ENCODE measurements around the gene RNF181. TPM values are rescaled to one million over a fixed set of nuclear protein-coding genes. Genes with fewer than 3 reads are reported as not detected.

Gene RNF181
- total RNA-seq, 1 experiment from 2014 or later: 77.5 TPM

- ATAC-seq (no peak), DNase-seq (ENCODE audit: low read depth, low spot score) (no peak)
- ChIA-PET CTCF (interaction anchor here (2.1 kb wide), 1 partner anchor 9 kb away, joined by 12 read pairs; no protein-coding TSS in a partner anchor), RAD21 (ENCODE audit: low non-redundant PET in 1 of 2, low total read pairs in 2 of 2, uncharacterized antibody in 2 of 2, unreplicated experiment in 2 of 2) (no interaction called here), POLR2A (no interaction called here)
- no peak for TF ChIP-seq SRF (IDR thresholded peaks at IDR 0.05; ENCODE audit: low read depth)
- no peak overlapping the region for H3K4me2 ChIP-seq (ENCODE audit: low read length)
- no peak overlapping the region for H2AFZ ChIP-seq (ENCODE audit: low read depth, low read length, poor library complexity, severe bottlenecking)
- peaks cover 56% of the 10 kb centered on the region for H3K79me2 ChIP-seq (ENCODE audit: insufficient read depth, low read length)
- no peaks in the 10 kb centered on the region for H3K9me3 ChIP-seq (ENCODE audit: control insufficient read depth in 1 of 2, insufficient read depth in 1 of 2, low read depth in 1 of 2, low read length in 2 of 2)
- H3K9ac ChIP-seq (ENCODE audit: low read length): no peak overlapping the region
- H3K27me3 ChIP-seq (ENCODE audit: insufficient read depth, low read length): no peaks in the 10 kb centered on the region
- H3K4me1 ChIP-seq (ENCODE audit: control insufficient read depth in 1 of 2, insufficient read depth in 2 of 2, low read length in 2 of 2): no peaks in the 10 kb centered on the region
- H3K27ac ChIP-seq (ENCODE audit: low read depth, low read length): no peak overlapping the region
- no peaks in the 10 kb centered on the region for H3K9me2 ChIP-seq (ENCODE audit: insufficient read depth)
- intact Hi-C loops (cut with micrococcal nuclease): no loop called here
- H3K36me3 ChIP-seq (ENCODE audit: control insufficient read depth in 1 of 2, insufficient read depth in 2 of 2, low read length in 2 of 2): peaks cover 61 to 62% of the 10 kb centered on the region in 2 experiments
- no peak overlapping the region for H3K4me3 ChIP-seq (replicated peaks in 1 of 2; ENCODE audit: low read depth in 1 of 2, low read length in 2 of 2)
- BruUV-seq (replicated peaks): TSS peak; percentile 5
- no peaks in the 10 kb centered on the region for H4K20me1 ChIP-seq (ENCODE audit: insufficient read depth)
Measured at GRCh38 chr2:85628658-85629057, 33.1 kb downstream of the RNF181 start.

DNA sequence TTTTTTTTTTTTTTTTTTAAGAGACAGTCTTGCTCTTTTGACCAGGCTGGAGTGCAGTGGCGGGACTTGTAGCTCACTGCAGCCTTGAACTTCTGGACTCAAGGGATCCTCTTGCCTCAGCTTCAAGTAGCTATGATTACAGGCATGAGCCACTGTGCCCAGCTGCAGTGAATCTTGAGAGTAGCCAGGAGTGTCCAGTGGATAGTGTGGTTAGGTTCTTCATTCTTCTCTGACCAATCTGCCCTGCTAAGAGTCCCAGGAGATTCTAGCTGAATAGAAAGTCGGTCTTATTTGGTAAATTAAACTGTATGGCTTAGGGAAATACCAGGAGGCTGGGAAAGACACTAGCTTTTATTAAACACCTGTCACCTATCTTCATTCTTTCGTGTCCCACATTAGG is 35.8 kb downstream of the RNF181 start:
- Histone ChIP-seq H2AFZ (ENCODE audit: low read depth, low read length, poor library complexity, severe bottlenecking) (no peak overlapping the region), H3K27ac (ENCODE audit: low read depth, low read length) (no peak overlapping the region), H3K4me1 (ENCODE audit: control insufficient read depth in 1 of 2, insufficient read depth in 2 of 2, low read length in 2 of 2) (no peaks in the 10 kb centered on the region), H3K9ac (ENCODE audit: low read length) (no peak overlapping the region), H3K27me3 (ENCODE audit: insufficient read depth, low read length) (no peaks in the 10 kb centered on the region), H3K9me2 (ENCODE audit: insufficient read depth) (no peaks in the 10 kb centered on the region), H3K79me2 (ENCODE audit: insufficient read depth, low read length) (peaks cover 51% of the 10 kb centered on the region), H3K9me3 (ENCODE audit: control insufficient read depth in 1 of 2, insufficient read depth in 1 of 2, low read depth in 1 of 2, low read length in 2 of 2) (no peaks in the 10 kb centered on the region), H3K4me3 (replicated peaks in 1 of 2; ENCODE audit: low read depth in 1 of 2, low read length in 2 of 2) (no peak overlapping the region), H3K4me2 (ENCODE audit: low read length) (no peak overlapping the region), H3K36me3 (ENCODE audit: control insufficient read depth in 1 of 2, insufficient read depth in 2 of 2, low read length in 2 of 2) (peaks cover 48 to 58% of the 10 kb centered on the region in 2 experiments), H4K20me1 (ENCODE audit: insufficient read depth) (no peaks in the 10 kb centered on the region)
- ATAC-seq (no peak), DNase-seq (ENCODE audit: low read depth, low spot score) (no peak)
- ChIA-PET CTCF (interaction anchor here (1.7 kb wide), 1 partner anchor 17 kb away, joined by 3 read pairs; no protein-coding TSS in a partner anchor), POLR2A (no interaction called here), RAD21 (ENCODE audit: low non-redundant PET in 1 of 2, low total read pairs in 2 of 2, uncharacterized antibody in 2 of 2, unreplicated experiment in 2 of 2) (no interaction called here)
- TF ChIP-seq, protein P1, sequence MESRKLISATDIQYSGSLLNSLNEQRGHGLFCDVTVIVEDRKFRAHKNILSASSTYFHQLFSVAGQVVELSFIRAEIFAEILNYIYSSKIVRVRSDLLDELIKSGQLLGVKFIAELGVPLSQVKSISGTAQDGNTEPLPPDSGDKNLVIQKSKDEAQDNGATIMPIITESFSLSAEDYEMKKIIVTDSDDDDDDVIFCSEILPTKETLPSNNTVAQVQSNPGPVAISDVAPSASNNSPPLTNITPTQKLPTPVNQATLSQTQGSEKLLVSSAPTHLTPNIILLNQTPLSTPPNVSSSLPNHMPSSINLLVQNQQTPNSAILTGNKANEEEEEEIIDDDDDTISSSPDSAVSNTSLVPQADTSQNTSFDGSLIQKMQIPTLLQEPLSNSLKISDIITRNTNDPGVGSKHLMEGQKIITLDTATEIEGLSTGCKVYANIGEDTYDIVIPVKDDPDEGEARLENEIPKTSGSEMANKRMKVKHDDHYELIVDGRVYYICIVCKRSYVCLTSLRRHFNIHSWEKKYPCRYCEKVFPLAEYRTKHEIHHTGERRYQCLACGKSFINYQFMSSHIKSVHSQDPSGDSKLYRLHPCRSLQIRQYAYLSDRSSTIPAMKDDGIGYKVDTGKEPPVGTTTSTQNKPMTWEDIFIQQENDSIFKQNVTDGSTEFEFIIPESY (IDR thresholded peaks at IDR 0.05; ENCODE audit: extremely low read depth, insufficient replicate concordance, low read length): no peak
- TF ChIP-seq CTCF (IDR thresholded peaks at IDR 0.05 in 2 of 3, conservative IDR thresholded peaks at IDR 0.05 in 1 of 3; ENCODE audit: borderline replicate concordance in 1 of 3, insufficient read depth in 1 of 3, low read depth in 2 of 3, low read length in 2 of 3): no peak
- TF ChIP-seq RAD21 (IDR thresholded peaks at IDR 0.05; ENCODE audit: low read depth): no peak
- no peak for TF ChIP-seq EZH2phosphoT487 (IDR thresholded peaks at IDR 0.05; ENCODE audit: borderline replicate concordance)
- TF ChIP-seq ZNF274 (IDR thresholded peaks at IDR 0.05; ENCODE audit: low read depth, low read length): no peak
- no peak for TF ChIP-seq SIN3A (IDR thresholded peaks at IDR 0.05; ENCODE audit: low read depth)
- TF ChIP-seq, protein P2, sequence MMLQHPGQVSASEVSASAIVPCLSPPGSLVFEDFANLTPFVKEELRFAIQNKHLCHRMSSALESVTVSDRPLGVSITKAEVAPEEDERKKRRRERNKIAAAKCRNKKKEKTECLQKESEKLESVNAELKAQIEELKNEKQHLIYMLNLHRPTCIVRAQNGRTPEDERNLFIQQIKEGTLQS (IDR thresholded peaks at IDR 0.05): no peak
- no peak for TF ChIP-seq YY1 (IDR thresholded peaks at IDR 0.05; ENCODE audit: extremely low read depth, insufficient replicate concordance, low read depth, low read length)
- TF ChIP-seq MAX (IDR thresholded peaks at IDR 0.05): no peak
- TF ChIP-seq CEBPB (IDR thresholded peaks at IDR 0.05; ENCODE audit: low read depth): no peak
- TF ChIP-seq ZFX (IDR thresholded peaks at IDR 0.05): no peak
- intact Hi-C loops (cut with micrococcal nuclease): no loop called here
- BruUV-seq (replicated peaks): no TSS peak
